ENCODE data around the gene SCLY. TPM values are rescaled to one million over a fixed set of nuclear protein-coding genes. Genes with fewer than 3 reads are reported as not detected.
A peak's percentile ranks its signal among the peaks of the same experiment; 100 is the strongest.

The SCLY gene
- total and polyA plus RNA-seq, 2 of the 13 experiments (the other 11 are each of a cell fraction or from before 2014, with no cell fraction given), result 27.9 to 38.6 TPM

DNA sequence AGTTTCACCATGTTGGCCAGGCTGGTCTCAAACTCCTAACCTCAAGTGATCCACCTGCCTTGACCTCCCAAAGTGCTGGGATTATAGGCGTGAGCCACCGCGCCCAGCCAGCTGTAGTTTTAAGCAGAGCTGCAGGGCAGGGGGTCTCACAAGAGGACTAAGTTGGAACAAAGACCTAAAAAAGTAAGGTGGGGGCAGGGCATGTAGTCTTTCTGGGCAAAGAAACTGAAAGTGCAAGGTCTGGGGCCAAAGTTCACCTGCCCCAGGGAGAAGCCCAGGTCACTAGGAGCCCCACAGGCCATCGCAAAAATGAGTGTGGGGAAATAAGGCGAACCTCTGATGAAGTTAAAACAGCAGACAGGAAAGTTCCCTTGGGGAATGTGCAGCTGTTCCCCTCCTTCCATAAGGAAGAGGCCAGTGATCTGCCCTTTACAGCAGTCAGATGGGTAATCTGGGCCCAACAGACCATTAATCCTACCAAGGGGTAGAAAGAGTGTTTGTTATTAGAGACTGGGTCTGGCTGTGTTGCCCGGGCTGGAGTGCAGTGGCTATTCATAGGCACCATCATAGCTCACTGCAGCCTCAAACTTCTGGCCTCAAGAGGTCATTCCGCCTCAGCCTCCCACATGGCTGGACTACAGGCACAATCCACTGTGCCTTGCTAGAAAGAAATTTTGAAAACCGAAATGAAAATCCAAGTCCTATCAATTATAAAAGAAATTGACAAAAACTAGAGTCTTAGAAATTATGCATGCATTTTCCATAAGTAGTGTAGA lies 2.8 kb downstream of the SCLY start (continued):
- TF ChIP-seq, protein P1, sequence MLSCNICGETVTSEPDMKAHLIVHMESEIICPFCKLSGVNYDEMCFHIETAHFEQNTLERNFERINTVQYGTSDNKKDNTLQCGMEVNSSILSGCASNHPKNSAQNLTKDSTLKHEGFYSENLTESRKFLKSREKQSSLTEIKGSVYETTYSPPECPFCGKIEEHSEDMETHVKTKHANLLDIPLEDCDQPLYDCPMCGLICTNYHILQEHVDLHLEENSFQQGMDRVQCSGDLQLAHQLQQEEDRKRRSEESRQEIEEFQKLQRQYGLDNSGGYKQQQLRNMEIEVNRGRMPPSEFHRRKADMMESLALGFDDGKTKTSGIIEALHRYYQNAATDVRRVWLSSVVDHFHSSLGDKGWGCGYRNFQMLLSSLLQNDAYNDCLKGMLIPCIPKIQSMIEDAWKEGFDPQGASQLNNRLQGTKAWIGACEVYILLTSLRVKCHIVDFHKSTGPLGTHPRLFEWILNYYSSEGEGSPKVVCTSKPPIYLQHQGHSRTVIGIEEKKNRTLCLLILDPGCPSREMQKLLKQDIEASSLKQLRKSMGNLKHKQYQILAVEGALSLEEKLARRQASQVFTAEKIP (CRISPR knock-in tag; IDR thresholded peaks at IDR 0.05; ENCODE audit: borderline replicate concordance), result no peak
- TF ChIP-seq, protein P2, sequence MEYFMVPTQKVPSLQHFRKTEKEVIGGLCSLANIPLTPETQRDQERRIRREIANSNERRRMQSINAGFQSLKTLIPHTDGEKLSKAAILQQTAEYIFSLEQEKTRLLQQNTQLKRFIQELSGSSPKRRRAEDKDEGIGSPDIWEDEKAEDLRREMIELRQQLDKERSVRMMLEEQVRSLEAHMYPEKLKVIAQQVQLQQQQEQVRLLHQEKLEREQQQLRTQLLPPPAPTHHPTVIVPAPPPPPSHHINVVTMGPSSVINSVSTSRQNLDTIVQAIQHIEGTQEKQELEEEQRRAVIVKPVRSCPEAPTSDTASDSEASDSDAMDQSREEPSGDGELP (IDR thresholded peaks at IDR 0.05; ENCODE audit: borderline replicate concordance, low read depth), result 0 out of 2 replicates have a peak, but pooled peaks have one; percentile 5
- TF ChIP-seq HNRNPL (IDR thresholded peaks at IDR 0.05; ENCODE audit: low read depth, low read length) (no peak), ZNF101 (CRISPR knock-in tag; IDR thresholded peaks at IDR 0.05; ENCODE audit: borderline replicate concordance, low read depth) (no peak), ARNT2 (CRISPR knock-in tag; IDR thresholded peaks at IDR 0.05; ENCODE audit: low read depth) (no peak), KDM3A (CRISPR knock-in tag; IDR thresholded peaks at IDR 0.05; ENCODE audit: low read depth) (no peak), SMYD3 (CRISPR knock-in tag; IDR thresholded peaks at IDR 0.05) (no peak), PRPF4 (IDR thresholded peaks at IDR 0.05; ENCODE audit: low read depth, low read length, poor library complexity, severe bottlenecking) (no peak), RARG (CRISPR knock-in tag; IDR thresholded peaks at IDR 0.05; ENCODE audit: low read depth) (no peak), POGZ (CRISPR knock-in tag; IDR thresholded peaks at IDR 0.05) (0 out of 2 replicates have a peak, but pooled peaks have one; percentile 41), SPEN (CRISPR knock-in tag; IDR thresholded peaks at IDR 0.05; ENCODE audit: low read depth) (no peak), MED8 (CRISPR knock-in tag; IDR thresholded peaks at IDR 0.05; ENCODE audit: insufficient replicate concordance) (no peak), ZNF460 (CRISPR knock-in tag; IDR thresholded peaks at IDR 0.05; ENCODE audit: borderline replicate concordance) (0 out of 2 replicates have a peak, but pooled peaks have one; percentile 20), NR1H2 (CRISPR knock-in tag; IDR thresholded peaks at IDR 0.05; ENCODE audit: borderline replicate concordance, low read depth) (no peak), SALL2 (CRISPR knock-in tag; IDR thresholded peaks at IDR 0.05) (0 out of 2 replicates have a peak, but pooled peaks have one; percentile 20), GABPB1 (CRISPR knock-in tag; IDR thresholded peaks at IDR 0.05) (no peak), ZKSCAN1 (IDR thresholded peaks at IDR 0.05; ENCODE audit: low read length) (no peak), MBD4 (IDR thresholded peaks at IDR 0.05; ENCODE audit: borderline replicate concordance, low read length) (no peak), RFX5 (IDR thresholded peaks at IDR 0.05; ENCODE audit: low read depth, low read length) (no peak)
- TF ChIP-seq, protein P3, sequence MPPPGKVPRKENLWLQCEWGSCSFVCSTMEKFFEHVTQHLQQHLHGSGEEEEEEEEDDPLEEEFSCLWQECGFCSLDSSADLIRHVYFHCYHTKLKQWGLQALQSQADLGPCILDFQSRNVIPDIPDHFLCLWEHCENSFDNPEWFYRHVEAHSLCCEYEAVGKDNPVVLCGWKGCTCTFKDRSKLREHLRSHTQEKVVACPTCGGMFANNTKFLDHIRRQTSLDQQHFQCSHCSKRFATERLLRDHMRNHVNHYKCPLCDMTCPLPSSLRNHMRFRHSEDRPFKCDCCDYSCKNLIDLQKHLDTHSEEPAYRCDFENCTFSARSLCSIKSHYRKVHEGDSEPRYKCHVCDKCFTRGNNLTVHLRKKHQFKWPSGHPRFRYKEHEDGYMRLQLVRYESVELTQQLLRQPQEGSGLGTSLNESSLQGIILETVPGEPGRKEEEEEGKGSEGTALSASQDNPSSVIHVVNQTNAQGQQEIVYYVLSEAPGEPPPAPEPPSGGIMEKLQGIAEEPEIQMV (CRISPR knock-in tag; IDR thresholded peaks at IDR 0.05; ENCODE audit: low read depth), result no peak
- TF ChIP-seq, protein P4, sequence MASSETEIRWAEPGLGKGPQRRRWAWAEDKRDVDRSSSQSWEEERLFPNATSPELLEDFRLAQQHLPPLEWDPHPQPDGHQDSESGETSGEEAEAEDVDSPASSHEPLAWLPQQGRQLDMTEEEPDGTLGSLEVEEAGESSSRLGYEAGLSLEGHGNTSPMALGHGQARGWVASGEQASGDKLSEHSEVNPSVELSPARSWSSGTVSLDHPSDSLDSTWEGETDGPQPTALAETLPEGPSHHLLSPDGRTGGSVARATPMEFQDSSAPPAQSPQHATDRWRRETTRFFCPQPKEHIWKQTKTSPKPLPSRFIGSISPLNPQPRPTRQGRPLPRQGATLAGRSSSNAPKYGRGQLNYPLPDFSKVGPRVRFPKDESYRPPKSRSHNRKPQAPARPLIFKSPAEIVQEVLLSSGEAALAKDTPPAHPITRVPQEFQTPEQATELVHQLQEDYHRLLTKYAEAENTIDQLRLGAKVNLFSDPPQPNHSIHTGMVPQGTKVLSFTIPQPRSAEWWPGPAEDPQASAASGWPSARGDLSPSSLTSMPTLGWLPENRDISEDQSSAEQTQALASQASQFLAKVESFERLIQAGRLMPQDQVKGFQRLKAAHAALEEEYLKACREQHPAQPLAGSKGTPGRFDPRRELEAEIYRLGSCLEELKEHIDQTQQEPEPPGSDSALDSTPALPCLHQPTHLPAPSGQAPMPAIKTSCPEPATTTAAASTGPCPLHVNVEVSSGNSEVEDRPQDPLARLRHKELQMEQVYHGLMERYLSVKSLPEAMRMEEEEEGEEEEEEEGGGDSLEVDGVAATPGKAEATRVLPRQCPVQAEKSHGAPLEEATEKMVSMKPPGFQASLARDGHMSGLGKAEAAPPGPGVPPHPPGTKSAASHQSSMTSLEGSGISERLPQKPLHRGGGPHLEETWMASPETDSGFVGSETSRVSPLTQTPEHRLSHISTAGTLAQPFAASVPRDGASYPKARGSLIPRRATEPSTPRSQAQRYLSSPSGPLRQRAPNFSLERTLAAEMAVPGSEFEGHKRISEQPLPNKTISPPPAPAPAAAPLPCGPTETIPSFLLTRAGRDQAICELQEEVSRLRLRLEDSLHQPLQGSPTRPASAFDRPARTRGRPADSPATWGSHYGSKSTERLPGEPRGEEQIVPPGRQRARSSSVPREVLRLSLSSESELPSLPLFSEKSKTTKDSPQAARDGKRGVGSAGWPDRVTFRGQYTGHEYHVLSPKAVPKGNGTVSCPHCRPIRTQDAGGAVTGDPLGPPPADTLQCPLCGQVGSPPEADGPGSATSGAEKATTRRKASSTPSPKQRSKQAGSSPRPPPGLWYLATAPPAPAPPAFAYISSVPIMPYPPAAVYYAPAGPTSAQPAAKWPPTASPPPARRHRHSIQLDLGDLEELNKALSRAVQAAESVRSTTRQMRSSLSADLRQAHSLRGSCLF (CRISPR knock-in tag; IDR thresholded peaks at IDR 0.05; ENCODE audit: borderline replicate concordance), result no peak
